Osteoblast (primary cell): ENCODE data around the gene FOXL3. TPM values are rescaled to one million over a fixed set of nuclear protein-coding genes. Genes with fewer than 3 reads are reported as not detected.

Source experiments
- DNase-seq: peaks from one replicate; pipeline ENCODE4 v3.0.0; 2011; ENCODE audit warnings: low spot score, mixed read lengths; ENCODE audit not compliant: insufficient read length; ENCODE audit errors: missing footprints
- H2AFZ ChIP-seq: 2 replicates; pipeline ENCODE4 v1.6.0; 2011; ENCODE audit warnings: mild to moderate bottlenecking, low read length
- H3K27ac ChIP-seq: 2 replicates; pipeline ENCODE4 v1.5.1; 2011; ENCODE audit warnings: mild to moderate bottlenecking, low read depth, low read length, moderate library complexity
- H3K27me3 ChIP-seq: 2 replicates; pipeline ENCODE4 v1.6.0; 2012; ENCODE audit warnings: mild to moderate bottlenecking, control low read depth, inconsistent platforms, low read length, moderate library complexity; ENCODE audit not compliant: insufficient read depth
- H3K36me3 ChIP-seq: 2 replicates; pipeline ENCODE4 v1.5.1; 2011; ENCODE audit warnings: mild to moderate bottlenecking, low read length, control low read depth, moderate library complexity; ENCODE audit not compliant: insufficient read depth
- H3K4me1 ChIP-seq: 2 replicates; pipeline ENCODE4 v1.5.1; 2011; ENCODE audit warnings: mild to moderate bottlenecking, low read length, control low read depth, moderate library complexity; ENCODE audit not compliant: insufficient read depth
- H3K4me2 ChIP-seq: 2 replicates; pipeline ENCODE4 v1.6.0; 2011; ENCODE audit warnings: mild to moderate bottlenecking, low read length; ENCODE audit not compliant: insufficient read depth
- H3K4me3 ChIP-seq: fragments of 200-600 bp; sonication (generic); 3 replicates; pipeline ENCODE4 v1.5.1; 2012; ENCODE audit warnings: mild to moderate bottlenecking, low read length, inconsistent platforms; ENCODE audit not compliant: insufficient read depth
- H3K79me2 ChIP-seq: 2 replicates; pipeline ENCODE4 v1.6.0; 2012; ENCODE audit warnings: mild to moderate bottlenecking, low read length, control low read depth, inconsistent platforms; ENCODE audit not compliant: insufficient read depth
- H3K9me3 ChIP-seq: 2 replicates; pipeline ENCODE4 v1.5.1; 2011; ENCODE audit warnings: low read depth, low read length, control low read depth
- H4K20me1 ChIP-seq: 2 replicates; pipeline ENCODE4 v1.6.0; 2012; ENCODE audit warnings: mild to moderate bottlenecking, low read length, control low read depth; ENCODE audit not compliant: insufficient read depth
- CTCF ChIP-seq: IDR thresholded peaks from 2 replicates; pipeline ENCODE4 v1.5.1; 2011; ENCODE audit warnings: mild to moderate bottlenecking, low read depth, low read length, moderate library complexity; ENCODE audit errors: extremely low read depth
- total RNA-seq: library from RNA; depleted of rRNA; stranded (reverse); fragments of >200 nt; gene quantifications from 2 replicates; pipeline ENCODE4 v1.2.3, GENCODE V29; 2012

Gene FOXL3
- total RNA-seq, 1 donor: not detected

DNA sequence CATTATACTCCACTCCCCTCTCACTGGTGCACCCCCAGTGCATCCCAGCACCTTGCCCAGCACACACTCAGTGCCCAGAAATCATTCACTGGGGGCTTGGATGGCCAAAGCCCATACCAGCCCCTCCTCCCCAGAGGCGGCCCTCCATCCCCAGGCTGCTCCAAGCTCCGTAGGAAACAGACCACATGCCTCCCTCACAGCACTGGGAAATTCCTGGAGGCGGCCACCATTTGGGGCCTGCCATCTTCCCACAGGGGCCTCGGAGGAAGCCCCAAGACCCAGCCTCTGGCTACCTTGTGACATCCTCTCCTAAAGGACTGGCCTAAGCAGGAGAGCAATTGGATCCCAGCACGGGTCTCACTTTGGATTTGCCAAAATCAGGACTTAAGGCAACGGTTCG lies 49.7 kb downstream of the FOXL3 start:
- no peaks in the 10 kb centered on the region for H3K9me3 ChIP-seq
- no peak overlapping the region for H3K4me3 ChIP-seq
- no peak for TF ChIP-seq CTCF
- no peak for DNase-seq
- no peaks in the 10 kb centered on the region for H4K20me1 ChIP-seq
- H3K79me2 ChIP-seq: no peaks in the 10 kb centered on the region
- peaks cover 14% of the 10 kb centered on the region for H3K27me3 ChIP-seq
- no peaks in the 10 kb centered on the region for H3K4me1 ChIP-seq
- H3K27ac ChIP-seq: no peak overlapping the region
- H3K36me3 ChIP-seq: no peaks in the 10 kb centered on the region
- no peak overlapping the region for H2AFZ ChIP-seq
- H3K4me2 ChIP-seq: no peak overlapping the region

GRCh38 chr7:340200-340937 lies 50.4 kb downstream of the FOXL3 start:
- H4K20me1 ChIP-seq: no peaks in the 10 kb centered on the region
- H3K27ac ChIP-seq: no peak overlapping the region
- no peaks in the 10 kb centered on the region for H3K36me3 ChIP-seq
- peaks cover 14% of the 10 kb centered on the region for H3K27me3 ChIP-seq
- H3K79me2 ChIP-seq: no peaks in the 10 kb centered on the region
- H3K4me3 ChIP-seq: no peak overlapping the region
- no peaks in the 10 kb centered on the region for H3K4me1 ChIP-seq
- H2AFZ ChIP-seq: no peak overlapping the region
- no peak overlapping the region for H3K4me2 ChIP-seq
- DNase-seq: no peak
- H3K9me3 ChIP-seq: no peaks in the 10 kb centered on the region
- TF ChIP-seq CTCF: no peak

Other genes with a start within 250 kb of the FOXL3 start
- gene FAM20C, start 97.6 kb upstream of the FOXL3 start, total RNA-seq: 38.6 and 46.0 TPM in 2 replicates
- gene PDGFA, start 229.7 kb downstream of the FOXL3 start, total RNA-seq: 32.6 and 35.9 TPM in 2 replicates